Osteoblast (primary cell): ENCODE measurements around the gene MAPKAPK2. TPM values are rescaled to one million over a fixed set of nuclear protein-coding genes. Genes with fewer than 3 reads are reported as not detected.
A peak's percentile ranks its signal among the peaks of the same experiment; 100 is the strongest.

Source experiments
- DNase-seq: peaks from one replicate; pipeline ENCODE4 v3.0.0; 2011; ENCODE audit warnings: low spot score, mixed read lengths; ENCODE audit not compliant: insufficient read length; ENCODE audit errors: missing footprints
- H2AFZ ChIP-seq: 2 replicates; pipeline ENCODE4 v1.6.0; 2011; ENCODE audit warnings: mild to moderate bottlenecking, low read length
- H3K27ac ChIP-seq: 2 replicates; pipeline ENCODE4 v1.5.1; 2011; ENCODE audit warnings: mild to moderate bottlenecking, low read depth, low read length, moderate library complexity
- H3K27me3 ChIP-seq: 2 replicates; pipeline ENCODE4 v1.6.0; 2012; ENCODE audit warnings: mild to moderate bottlenecking, control low read depth, inconsistent platforms, low read length, moderate library complexity; ENCODE audit not compliant: insufficient read depth
- H3K36me3 ChIP-seq: 2 replicates; pipeline ENCODE4 v1.5.1; 2011; ENCODE audit warnings: mild to moderate bottlenecking, low read length, control low read depth, moderate library complexity; ENCODE audit not compliant: insufficient read depth
- H3K4me1 ChIP-seq: 2 replicates; pipeline ENCODE4 v1.5.1; 2011; ENCODE audit warnings: mild to moderate bottlenecking, low read length, control low read depth, moderate library complexity; ENCODE audit not compliant: insufficient read depth
- H3K4me2 ChIP-seq: 2 replicates; pipeline ENCODE4 v1.6.0; 2011; ENCODE audit warnings: mild to moderate bottlenecking, low read length; ENCODE audit not compliant: insufficient read depth
- H3K4me3 ChIP-seq: fragments of 200-600 bp; sonication (generic); 3 replicates; pipeline ENCODE4 v1.5.1; 2012; ENCODE audit warnings: mild to moderate bottlenecking, low read length, inconsistent platforms; ENCODE audit not compliant: insufficient read depth
- H3K79me2 ChIP-seq: 2 replicates; pipeline ENCODE4 v1.6.0; 2012; ENCODE audit warnings: mild to moderate bottlenecking, low read length, control low read depth, inconsistent platforms; ENCODE audit not compliant: insufficient read depth
- H3K9me3 ChIP-seq: 2 replicates; pipeline ENCODE4 v1.5.1; 2011; ENCODE audit warnings: low read depth, low read length, control low read depth
- H4K20me1 ChIP-seq: 2 replicates; pipeline ENCODE4 v1.6.0; 2012; ENCODE audit warnings: mild to moderate bottlenecking, low read length, control low read depth; ENCODE audit not compliant: insufficient read depth
- total RNA-seq: library from RNA; depleted of rRNA; stranded (reverse); fragments of >200 nt; gene quantifications from 2 replicates; pipeline ENCODE4 v1.2.3, GENCODE V29; 2012
- TF ChIP-seq, protein P1 (sequence below): IDR thresholded peaks from 2 replicates; pipeline ENCODE4 v1.5.1; 2011; ENCODE audit warnings: mild to moderate bottlenecking, low read depth, low read length, moderate library complexity; ENCODE audit errors: extremely low read depth

Gene MAPKAPK2
- total RNA-seq, 1 donor: 38.0 TPM

DNA sequence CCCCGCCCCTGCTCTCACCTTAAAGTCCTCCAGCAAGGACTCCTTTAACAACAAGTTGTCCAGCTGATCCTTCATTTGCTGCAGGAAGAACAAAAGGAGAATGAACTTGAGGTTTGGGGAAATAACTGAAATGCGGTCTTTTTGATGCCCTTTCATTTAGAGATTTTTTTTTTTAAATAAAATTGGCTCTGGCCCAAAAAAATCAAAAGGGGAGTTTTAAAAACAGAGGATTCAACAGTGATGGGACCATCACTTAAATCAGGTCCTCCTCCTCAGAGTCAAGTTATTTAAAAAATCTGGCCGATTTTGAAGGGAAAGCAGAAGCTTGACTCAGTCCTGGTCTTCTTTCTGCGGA lies 86.6 kb downstream of the MAPKAPK2 start:
- Histone ChIP-seq H3K4me3 (no peak overlapping the region), H3K4me2 (no peak overlapping the region)

DNA sequence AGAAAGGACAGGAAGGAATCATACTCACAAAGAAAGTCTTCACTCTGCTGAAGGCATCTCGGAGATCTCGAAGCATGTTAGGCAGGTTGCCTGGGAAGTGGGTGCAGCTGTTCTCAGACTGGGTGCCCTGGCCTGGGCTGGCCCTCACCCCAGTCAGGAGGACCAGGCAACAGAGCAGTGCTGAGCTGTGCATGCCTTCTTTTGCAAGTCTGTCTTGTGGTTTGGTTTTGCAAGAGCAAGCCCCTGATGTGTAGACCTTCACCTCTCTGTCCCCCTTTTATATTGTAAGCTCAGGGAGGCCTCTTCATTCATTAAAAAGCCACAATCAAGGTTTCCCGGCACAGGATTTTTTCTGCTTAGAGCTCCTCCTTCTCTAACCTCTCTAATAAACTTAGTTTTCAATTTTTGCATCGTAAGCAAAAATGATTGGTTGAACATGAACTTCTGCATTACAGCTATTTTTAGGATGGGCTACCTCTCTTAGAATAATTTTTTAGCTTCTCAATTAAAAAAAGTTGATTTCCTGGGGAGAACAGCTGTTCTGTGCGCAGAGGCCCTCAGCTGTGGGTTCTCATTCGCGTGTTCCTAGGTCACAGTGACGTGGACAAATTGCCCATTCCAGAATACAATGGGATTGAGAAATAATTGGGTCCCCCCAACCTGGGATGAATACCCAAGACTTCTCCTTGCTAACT lies 87.7 kb downstream of the MAPKAPK2 start, which contains the start of gene IL10:
TSS of gene IL10 (minus strand) at position 252 of the 695 bp plus-strand sequence. CDS start at position 193, 59 bp downstream.
- Histone ChIP-seq H3K79me2 (no peaks in the 10 kb centered on the region), H3K9me3 (no peaks in the 10 kb centered on the region), H3K27ac (no peak within 1 kb of the TSS), H3K36me3 (no peaks in the 10 kb centered on the region), H3K4me1 (no peaks in the 10 kb centered on the region), H3K27me3 (peaks cover 12% of the 10 kb centered on the region), H4K20me1 (no peaks in the 10 kb centered on the region), H2AFZ (no peak within 1 kb of the TSS), H3K4me3 (no peak within 1 kb of the TSS), H3K4me2 (no peak within 1 kb of the TSS)
- DNase-seq: no peak
- TF ChIP-seq, protein P1, sequence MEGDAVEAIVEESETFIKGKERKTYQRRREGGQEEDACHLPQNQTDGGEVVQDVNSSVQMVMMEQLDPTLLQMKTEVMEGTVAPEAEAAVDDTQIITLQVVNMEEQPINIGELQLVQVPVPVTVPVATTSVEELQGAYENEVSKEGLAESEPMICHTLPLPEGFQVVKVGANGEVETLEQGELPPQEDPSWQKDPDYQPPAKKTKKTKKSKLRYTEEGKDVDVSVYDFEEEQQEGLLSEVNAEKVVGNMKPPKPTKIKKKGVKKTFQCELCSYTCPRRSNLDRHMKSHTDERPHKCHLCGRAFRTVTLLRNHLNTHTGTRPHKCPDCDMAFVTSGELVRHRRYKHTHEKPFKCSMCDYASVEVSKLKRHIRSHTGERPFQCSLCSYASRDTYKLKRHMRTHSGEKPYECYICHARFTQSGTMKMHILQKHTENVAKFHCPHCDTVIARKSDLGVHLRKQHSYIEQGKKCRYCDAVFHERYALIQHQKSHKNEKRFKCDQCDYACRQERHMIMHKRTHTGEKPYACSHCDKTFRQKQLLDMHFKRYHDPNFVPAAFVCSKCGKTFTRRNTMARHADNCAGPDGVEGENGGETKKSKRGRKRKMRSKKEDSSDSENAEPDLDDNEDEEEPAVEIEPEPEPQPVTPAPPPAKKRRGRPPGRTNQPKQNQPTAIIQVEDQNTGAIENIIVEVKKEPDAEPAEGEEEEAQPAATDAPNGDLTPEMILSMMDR: no peak

More for the DNA sequence above, 86.6 kb downstream of the MAPKAPK2 start:
- H2AFZ ChIP-seq: no peak overlapping the region
- H3K27me3 ChIP-seq: peaks cover 12% of the 10 kb centered on the region
- peaks cover 5% of the 10 kb centered on the region for H3K4me1 ChIP-seq
- H3K79me2 ChIP-seq: no peaks in the 10 kb centered on the region
- TF ChIP-seq, protein P1: no peak
- no peaks in the 10 kb centered on the region for H4K20me1 ChIP-seq
- DNase-seq: no peak
- H3K36me3 ChIP-seq: no peaks in the 10 kb centered on the region
- no peak overlapping the region for H3K27ac ChIP-seq
- no peaks in the 10 kb centered on the region for H3K9me3 ChIP-seq

DNA sequence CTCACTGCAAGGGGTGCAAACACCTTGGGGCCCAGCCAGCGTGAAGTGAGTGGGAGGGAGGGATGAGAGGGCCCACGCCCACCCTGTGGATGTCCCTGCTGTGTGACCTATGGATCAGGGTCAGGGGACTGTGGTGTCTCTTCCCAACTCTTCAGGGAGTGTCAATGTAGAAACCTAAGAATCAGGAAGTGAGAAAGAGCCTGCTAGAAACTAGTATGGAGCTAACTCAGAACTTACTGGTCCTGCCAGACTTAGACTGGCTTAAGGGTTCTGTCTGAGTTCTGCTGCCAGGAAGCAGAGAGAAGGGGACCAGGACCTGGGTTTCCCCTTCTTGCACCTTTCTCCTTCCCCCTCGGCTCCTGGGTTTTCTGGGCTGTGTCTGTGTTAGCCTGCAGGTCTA lies 89.4 kb downstream of the MAPKAPK2 start:
- no peak overlapping the region for H3K4me2 ChIP-seq
- H4K20me1 ChIP-seq: no peaks in the 10 kb centered on the region
- H3K4me3 ChIP-seq: no peak overlapping the region
- H3K4me1 ChIP-seq: no peaks in the 10 kb centered on the region
- no peaks in the 10 kb centered on the region for H3K9me3 ChIP-seq
- H3K27ac ChIP-seq: no peak overlapping the region
- no peaks in the 10 kb centered on the region for H3K36me3 ChIP-seq
- TF ChIP-seq, protein P1: no peak
- no peak for DNase-seq
- no peak overlapping the region for H2AFZ ChIP-seq
- H3K79me2 ChIP-seq: no peaks in the 10 kb centered on the region
- peaks cover 12% of the 10 kb centered on the region for H3K27me3 ChIP-seq

DNA sequence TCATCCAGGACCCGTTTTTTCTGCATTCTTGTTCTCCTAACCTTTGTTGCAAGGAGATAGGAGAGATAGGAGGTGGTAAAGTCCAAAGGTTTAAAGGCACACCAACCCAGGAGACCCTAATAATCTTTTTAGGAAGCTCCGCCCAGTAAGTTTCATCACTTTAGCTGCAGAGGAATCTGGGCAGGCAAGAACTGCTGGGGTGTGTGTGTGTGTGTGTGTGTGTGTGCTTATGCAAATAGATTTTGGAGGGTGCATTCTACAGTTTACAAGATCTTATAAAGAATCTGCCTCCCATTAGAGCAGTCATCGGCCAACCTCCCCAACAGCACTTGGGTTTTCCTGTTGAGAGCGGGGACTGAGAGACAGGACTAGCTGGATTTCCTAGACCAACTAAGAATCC lies 91.5 kb downstream of the MAPKAPK2 start:
- Histone ChIP-seq H3K4me1 (no peaks in the 10 kb centered on the region), H3K4me3 (no peak overlapping the region), H3K27ac (no peak overlapping the region), H3K4me2 (no peak overlapping the region), H3K9me3 (no peaks in the 10 kb centered on the region), H2AFZ (no peak overlapping the region), H3K36me3 (no peaks in the 10 kb centered on the region), H3K79me2 (no peaks in the 10 kb centered on the region), H3K27me3 (peaks cover 12% of the 10 kb centered on the region), H4K20me1 (no peaks in the 10 kb centered on the region)
- DNase-seq: peak; percentile 66
- TF ChIP-seq, protein P1: no peak
